Measurements from ENCODE around the gene R3HDM2. TPM values are rescaled to one million over a fixed set of nuclear protein-coding genes. Genes with fewer than 3 reads are reported as not detected.

R3HDM2 gene
- total RNA-seq, 2 donors from 2014 or later: 101 to 115 TPM

DNA sequence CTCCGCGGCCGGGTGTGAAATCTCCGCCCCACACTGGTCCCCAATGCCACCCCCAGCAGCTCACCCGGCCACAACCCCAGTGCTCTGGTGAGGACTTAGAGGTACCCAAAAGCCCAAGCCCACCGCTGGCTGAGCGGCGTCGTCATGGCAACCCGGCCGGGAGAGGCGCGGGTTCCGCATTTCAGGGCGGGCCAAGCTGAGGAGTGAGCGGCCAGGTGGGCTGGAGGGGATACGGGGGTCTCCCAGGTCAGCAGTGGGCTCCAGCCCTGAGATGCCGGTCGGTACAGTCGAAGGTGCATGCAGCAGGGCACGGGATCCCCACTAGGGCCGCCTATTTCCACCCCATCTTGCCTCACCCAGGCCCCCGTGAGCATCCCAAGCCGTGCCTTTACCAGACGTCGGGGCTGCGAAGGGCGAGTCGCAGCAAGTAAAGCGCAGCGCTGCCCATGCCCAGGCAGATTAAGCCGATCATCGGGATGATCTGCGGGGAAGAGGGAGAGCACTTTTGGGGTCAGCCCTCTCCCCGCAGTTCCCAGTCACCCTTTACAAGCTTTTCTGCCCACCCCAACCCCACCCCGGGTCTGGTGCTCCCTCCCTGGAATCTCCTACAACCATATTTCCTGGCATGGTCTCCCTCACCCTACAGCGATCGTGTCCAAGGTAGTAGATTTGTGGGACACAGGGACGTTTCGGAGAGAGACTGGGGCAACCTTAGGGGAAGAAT is 194.5 kb downstream of the R3HDM2 start:
- H3K27ac Mint-ChIP-seq: no peak overlapping the region
- peaks cover 11% of the 10 kb centered on the region for H3K36me3 Mint-ChIP-seq (ENCODE audit: low read depth)
- peaks cover 56% of the 10 kb centered on the region for H3K27me3 Mint-ChIP-seq
- ATAC-seq (no peak), DNase-seq (no peak)
- H3K9me3 ChIP-seq (ENCODE audit: control insufficient read depth, low read length, poor library complexity, severe bottlenecking): no peaks in the 10 kb centered on the region
- H3K4me3 Mint-ChIP-seq: peak overlapping the region; percentile 36
- H3K4me1 Mint-ChIP-seq: peaks cover 47% of the 10 kb centered on the region

DNA sequence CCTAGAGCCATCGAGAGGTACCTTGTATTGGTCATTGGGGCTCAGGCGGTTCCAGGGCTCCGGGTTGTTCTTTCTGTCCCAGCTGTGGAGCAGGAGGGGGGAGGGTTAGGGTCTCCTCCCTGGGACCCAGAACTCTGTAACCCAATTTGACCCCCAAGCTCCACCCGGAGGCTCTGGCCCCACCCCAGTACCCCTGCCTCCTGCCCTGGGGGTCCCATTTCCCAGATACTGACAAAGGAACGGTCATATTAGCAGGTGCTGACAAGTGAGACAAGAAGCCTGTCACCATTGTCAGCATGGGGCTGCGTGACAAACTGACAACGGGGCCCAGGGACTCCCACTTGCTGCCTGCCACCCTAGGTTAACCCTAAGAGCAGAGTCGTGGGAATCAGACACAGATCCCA is 195.1 kb downstream of the R3HDM2 start:
- peaks cover 11% of the 10 kb centered on the region for H3K36me3 Mint-ChIP-seq (ENCODE audit: low read depth)
- H3K4me1 Mint-ChIP-seq: peaks cover 45% of the 10 kb centered on the region
- DNase-seq (no peak), ATAC-seq (no peak)
- H3K27me3 Mint-ChIP-seq: peaks cover 49% of the 10 kb centered on the region
- no peaks in the 10 kb centered on the region for H3K9me3 ChIP-seq (ENCODE audit: control insufficient read depth, low read length, poor library complexity, severe bottlenecking)
- no peak overlapping the region for H3K4me3 Mint-ChIP-seq
- H3K27ac Mint-ChIP-seq: no peak overlapping the region

DNA sequence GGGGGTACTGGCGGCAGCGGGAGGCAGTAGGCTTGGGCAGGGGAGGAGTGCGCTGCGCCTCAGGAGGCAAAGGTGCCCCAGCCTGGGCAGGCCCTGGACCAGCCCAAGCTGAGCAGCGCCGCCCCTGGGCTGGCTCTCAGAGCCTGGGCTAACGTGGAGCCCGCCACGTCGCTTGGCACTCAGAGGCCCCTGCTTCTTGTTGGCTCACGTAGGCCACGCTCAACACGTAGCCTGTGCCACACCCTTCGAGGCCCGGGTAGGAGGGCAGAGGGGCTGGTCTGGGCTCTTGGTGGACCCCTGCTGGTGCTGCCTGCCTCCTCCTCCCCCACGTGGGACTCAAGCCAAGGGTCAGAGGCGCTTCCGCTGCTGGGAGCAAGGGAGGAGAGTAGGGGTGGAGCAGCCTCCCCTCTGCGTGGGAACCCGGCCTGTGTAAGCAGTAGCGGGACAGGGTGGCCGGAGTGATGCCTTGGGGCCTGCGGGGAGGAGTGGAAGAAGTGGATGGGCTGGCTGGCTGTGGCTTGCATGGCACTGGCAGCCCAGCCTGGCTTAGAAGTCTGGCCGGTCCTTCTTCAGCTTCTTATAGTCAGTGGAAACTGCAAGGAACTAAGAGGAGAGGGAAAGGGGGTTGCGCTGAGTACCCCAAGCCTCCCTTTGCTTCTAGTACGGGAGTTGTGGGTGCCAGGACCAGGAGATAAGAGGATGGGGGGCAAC is 195.7 kb downstream of the R3HDM2 start:
- H3K36me3 Mint-ChIP-seq (ENCODE audit: low read depth): peaks cover 11% of the 10 kb centered on the region
- H3K4me3 Mint-ChIP-seq: no peak overlapping the region
- DNase-seq (no peak), ATAC-seq (no peak)
- no peak overlapping the region for H3K27ac Mint-ChIP-seq
- no peaks in the 10 kb centered on the region for H3K9me3 ChIP-seq (ENCODE audit: control insufficient read depth, low read length, poor library complexity, severe bottlenecking)
- H3K27me3 Mint-ChIP-seq: peaks cover 44% of the 10 kb centered on the region
- H3K4me1 Mint-ChIP-seq: peaks cover 45% of the 10 kb centered on the region

DNA sequence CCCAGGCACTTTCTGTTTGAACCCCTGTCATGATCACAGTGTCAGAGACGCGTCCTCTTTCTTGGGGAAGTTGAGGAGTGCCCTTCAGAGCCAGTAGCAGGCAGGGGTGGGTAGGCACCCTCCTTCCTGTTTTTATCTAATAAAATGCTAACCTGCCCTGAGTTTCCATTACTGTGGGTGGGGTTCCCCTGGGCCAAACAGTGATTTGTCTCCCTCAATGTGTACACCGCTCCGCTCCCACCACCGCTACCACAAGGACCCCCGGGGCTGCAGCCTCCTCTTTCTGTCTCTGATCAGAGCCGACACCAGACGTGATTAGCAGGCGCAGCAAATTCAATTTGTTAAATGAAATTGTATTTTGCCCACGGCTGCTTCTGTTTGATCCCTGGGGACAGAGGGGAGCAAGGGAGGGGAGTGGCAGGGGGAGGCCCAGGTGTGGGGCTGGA is 196.2 kb downstream of the R3HDM2 start:
- ATAC-seq (no peak), DNase-seq (no peak)
- Mint-ChIP-seq H3K36me3 (ENCODE audit: low read depth) (peaks cover 11% of the 10 kb centered on the region), H3K27ac (peak overlapping the region; percentile 16), H3K27me3 (peaks cover 38% of the 10 kb centered on the region), H3K4me3 (no peak overlapping the region), H3K4me1 (peaks cover 46% of the 10 kb centered on the region)
- H3K9me3 ChIP-seq (ENCODE audit: control insufficient read depth, low read length, poor library complexity, severe bottlenecking): no peaks in the 10 kb centered on the region

DNA sequence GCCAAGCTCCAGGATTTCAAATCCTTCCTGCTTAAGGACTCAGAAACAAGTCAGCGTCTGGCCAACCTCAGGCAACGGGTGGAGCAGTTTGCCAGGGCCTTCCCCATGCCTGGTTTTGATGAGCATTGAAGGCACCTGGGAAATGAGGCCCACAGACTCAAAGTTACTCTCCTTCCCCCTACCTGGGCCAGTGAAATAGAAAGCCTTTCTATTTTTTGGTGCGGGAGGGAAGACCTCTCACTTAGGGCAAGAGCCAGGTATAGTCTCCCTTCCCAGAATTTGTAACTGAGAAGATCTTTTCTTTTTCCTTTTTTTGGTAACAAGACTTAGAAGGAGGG is 196.6 kb downstream of the R3HDM2 start:
- H3K9me3 ChIP-seq (ENCODE audit: control insufficient read depth, low read length, poor library complexity, severe bottlenecking): no peaks in the 10 kb centered on the region
- Mint-ChIP-seq H3K36me3 (ENCODE audit: low read depth) (peaks cover 11% of the 10 kb centered on the region), H3K27me3 (peaks cover 34% of the 10 kb centered on the region), H3K4me1 (peaks cover 46% of the 10 kb centered on the region), H3K4me3 (no peak overlapping the region), H3K27ac (peak overlapping the region; percentile 16)
- ATAC-seq (no peak), DNase-seq (peak in 1 of 3 donors; percentile 6)

DNA sequence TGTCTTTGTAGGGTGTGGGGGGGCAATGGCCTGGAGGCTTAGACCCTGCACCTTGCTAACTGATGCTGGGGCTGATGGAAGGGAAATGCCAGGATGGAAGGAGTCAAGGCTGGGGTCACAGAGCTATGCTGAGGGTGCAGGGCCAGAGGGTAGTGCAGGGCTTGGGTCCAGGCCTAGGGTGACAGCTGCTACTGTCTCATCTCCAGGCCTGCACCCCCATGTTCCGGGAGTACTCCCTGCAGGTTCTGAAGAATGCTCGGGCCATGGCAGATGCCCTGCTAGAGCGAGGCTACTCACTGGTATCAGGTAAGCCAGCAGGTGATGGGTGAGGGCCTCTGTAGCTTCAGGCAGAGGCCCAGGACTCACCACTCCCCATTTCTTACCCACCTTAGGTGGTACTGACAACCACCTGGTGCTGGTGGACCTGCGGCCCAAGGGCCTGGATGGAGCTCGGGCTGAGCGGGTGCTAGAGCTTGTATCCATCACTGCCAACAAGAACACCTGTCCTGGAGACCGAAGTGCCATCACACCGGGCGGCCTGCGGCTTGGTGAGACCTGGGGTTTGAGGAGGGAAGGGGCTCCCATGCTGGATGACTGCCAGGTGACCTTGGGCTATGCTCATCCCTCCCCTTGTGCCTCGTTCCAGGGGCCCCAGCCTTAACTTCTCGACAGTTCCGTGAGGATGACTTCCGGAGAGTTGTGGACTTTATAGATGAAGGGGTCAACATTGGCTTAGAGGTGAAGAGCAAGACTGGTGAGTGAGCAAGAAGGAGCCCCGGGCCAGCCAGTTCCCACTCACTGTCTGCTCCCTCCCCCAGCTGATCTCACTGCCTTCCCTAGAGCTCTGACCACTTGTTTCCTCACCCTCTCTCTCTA is 197.2 kb downstream of the R3HDM2 start:
- no peaks in the 10 kb centered on the region for H3K9me3 ChIP-seq (ENCODE audit: control insufficient read depth, low read length, poor library complexity, severe bottlenecking)
- Mint-ChIP-seq H3K27ac (peak overlapping the region; percentile 16), H3K27me3 (peaks cover 28% of the 10 kb centered on the region), H3K4me1 (peaks cover 45% of the 10 kb centered on the region), H3K36me3 (ENCODE audit: low read depth) (peaks cover 11% of the 10 kb centered on the region), H3K4me3 (no peak overlapping the region)
- ATAC-seq (no peak), DNase-seq (peak in 1 of 3 donors; percentile 8)

DNA sequence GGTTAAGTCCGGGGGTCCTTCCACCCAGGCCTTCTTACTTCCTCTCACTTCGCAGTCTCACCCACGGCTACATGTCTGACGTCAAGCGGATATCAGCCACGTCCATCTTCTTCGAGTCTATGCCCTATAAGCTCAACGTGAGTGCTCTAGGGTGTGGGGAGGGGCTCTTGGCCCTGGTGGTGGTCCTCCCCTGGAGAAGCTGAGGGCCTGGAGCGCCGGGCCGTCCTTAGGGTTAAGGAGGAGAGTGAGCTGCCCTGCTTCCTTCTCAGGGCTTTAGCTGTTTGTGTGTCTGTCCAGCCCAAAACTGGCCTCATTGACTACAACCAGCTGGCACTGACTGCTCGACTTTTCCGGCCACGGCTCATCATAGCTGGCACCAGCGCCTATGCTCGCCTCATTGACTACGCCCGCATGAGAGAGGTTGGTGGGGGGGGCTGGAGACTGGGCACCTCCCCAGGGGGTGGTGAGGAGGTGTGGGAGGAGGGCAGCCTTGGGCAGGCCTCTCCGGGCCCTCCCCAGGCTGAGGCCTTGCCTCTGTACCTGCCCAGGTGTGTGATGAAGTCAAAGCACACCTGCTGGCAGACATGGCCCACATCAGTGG is 198.6 kb downstream of the R3HDM2 start:
- H3K27ac Mint-ChIP-seq: no peak overlapping the region
- no peak for ATAC-seq
- H3K9me3 ChIP-seq (ENCODE audit: control insufficient read depth, low read length, poor library complexity, severe bottlenecking): no peaks in the 10 kb centered on the region
- peaks cover 17% of the 10 kb centered on the region for H3K27me3 Mint-ChIP-seq
- peaks cover 11% of the 10 kb centered on the region for H3K36me3 Mint-ChIP-seq (ENCODE audit: low read depth)
- no peak for DNase-seq
- peaks cover 39% of the 10 kb centered on the region for H3K4me1 Mint-ChIP-seq
- no peak overlapping the region for H3K4me3 Mint-ChIP-seq

DNA sequence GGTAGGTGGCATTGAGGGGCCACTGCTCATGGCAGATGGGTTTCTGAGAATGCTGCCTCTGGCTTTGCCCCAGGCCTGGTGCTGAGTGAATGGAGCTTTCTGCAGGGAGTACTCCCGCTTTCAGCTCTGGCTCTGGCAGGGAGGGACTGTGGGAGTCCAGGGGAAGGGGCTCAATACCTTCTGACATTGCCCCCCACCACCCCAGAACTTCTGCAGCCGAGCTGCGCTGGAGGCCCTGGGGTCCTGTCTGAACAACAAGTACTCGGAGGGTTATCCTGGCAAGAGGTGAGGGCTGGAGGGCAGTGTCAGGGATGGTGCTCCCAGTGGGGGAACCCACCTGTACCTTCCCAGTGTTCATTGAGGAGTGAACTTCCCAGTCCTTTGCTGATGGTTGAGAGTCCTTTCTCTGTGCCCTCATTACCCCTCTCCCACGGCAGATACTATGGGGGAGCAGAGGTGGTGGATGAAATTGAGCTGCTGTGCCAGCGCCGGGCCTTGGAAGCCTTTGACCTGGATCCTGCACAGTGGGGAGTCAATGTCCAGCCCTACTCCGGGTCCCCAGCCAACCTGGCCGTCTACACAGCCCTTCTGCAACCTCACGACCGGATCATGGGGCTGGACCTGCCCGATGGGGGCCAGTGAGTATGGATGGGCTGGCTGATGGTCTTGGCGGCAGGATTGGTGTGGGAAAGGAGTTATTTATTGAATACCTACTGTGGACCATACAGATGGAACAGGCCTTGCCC is 199.4 kb downstream of the R3HDM2 start:
- peak overlapping the region; percentile 95 for H3K4me3 Mint-ChIP-seq
- peaks cover 13% of the 10 kb centered on the region for H3K36me3 Mint-ChIP-seq (ENCODE audit: low read depth)
- ATAC-seq (no peak), DNase-seq (no peak)
- peaks cover 35% of the 10 kb centered on the region for H3K4me1 Mint-ChIP-seq
- H3K27me3 Mint-ChIP-seq: peaks cover 14% of the 10 kb centered on the region
- no peaks in the 10 kb centered on the region for H3K9me3 ChIP-seq (ENCODE audit: control insufficient read depth, low read length, poor library complexity, severe bottlenecking)
- no peak overlapping the region for H3K27ac Mint-ChIP-seq

DNA sequence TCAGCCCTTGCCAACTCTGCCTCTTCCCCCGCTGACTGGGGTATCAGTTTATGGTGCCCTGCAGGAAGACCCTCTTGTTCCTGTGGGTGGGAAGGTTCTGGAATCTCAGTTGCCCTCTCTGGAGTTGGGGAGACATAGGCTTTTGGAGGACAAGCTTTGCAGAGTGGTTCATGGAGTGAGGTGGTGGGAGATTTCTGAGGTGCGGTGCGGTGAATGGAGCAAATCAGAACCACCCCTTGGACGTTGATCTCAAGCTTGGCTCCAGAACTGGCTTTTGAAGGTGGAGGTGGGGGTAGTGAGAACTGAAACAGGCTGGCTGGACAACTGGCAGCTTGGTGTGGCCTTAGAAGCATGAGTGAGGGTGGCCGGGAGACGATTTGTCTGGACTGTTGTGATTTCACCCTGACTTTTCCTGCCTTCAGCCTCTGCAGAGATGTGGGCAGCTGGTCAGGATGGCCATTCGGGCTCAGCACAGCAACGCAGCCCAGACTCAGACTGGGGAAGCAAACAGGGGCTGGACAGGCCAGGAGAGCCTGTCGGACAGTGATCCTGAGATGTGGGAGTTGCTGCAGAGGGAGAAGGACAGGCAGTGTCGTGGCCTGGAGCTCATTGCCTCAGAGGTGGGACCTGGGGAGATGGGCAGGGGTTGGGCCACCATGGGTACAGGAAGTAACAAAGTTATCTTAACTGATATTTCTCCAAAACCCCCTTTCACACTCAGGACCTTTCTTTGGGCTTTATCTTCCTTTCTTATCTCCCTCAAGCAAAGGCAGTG is 200.3 kb downstream of the R3HDM2 start:
- ATAC-seq: no peak
- no peaks in the 10 kb centered on the region for H3K9me3 ChIP-seq (ENCODE audit: control insufficient read depth, low read length, poor library complexity, severe bottlenecking)

DNA sequence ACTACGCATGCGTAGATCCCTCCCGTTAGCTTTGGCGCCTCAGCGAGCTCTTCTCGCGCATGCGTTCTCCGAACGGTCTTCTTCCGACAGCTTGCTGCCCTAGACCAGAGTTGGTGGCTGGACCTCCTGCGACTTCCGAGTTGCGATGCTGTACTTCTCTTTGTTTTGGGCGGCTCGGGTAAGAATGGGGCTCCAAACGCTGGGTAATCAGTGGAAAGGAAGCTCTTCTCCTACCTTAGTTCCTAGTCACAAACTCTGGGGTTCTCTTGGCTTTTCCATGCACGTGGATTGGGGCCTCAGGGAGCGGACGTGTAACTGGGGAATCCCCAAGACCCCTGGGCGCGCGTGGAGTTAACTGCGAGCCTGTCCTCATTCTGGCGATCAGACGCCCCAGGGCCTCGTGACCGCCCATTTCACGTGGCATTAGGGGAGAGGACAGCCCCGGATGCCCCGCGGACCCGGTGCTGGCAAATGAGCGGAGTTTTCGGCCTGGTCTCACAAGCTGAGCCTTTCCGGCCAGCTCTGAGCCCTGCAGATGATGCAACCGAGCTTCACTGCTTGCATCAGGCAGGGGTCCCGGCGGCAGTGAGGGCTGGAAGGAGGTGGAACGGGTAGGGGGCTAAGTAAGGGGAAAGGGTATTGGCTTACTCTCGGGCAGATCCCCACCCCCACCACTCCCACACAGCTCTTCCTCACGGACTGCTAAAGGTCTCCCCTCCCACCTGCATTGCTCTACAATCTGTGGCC is 201.0 kb downstream of the R3HDM2 start, which contains the start of gene SHMT2:
SHMT2 (plus strand) TSS at position 78 of the 747 bp plus-strand sequence; CDS start at position 146, 68 bp downstream.
- Mint-ChIP-seq H3K4me3 (peak within 1 kb of the TSS; percentile 95), H3K4me1 (peaks cover 45% of the 10 kb centered on the region), H3K27me3 (peaks cover 21% of the 10 kb centered on the region), H3K36me3 (ENCODE audit: low read depth) (peaks cover 15% of the 10 kb centered on the region), H3K27ac (peak within 1 kb of the TSS; percentile 87)
- no peaks in the 10 kb centered on the region for H3K9me3 ChIP-seq (ENCODE audit: control insufficient read depth, low read length, poor library complexity, severe bottlenecking)
- DNase-seq: peak; percentile 79 to 82 (median 80)
- ATAC-seq: peak; percentile 66

More for the DNA sequence above, 200.3 kb downstream of the R3HDM2 start:
- peaks cover 15% of the 10 kb centered on the region for H3K36me3 Mint-ChIP-seq (ENCODE audit: low read depth)
- DNase-seq: no peak
- peak overlapping the region; percentile 87 for H3K27ac Mint-ChIP-seq
- peaks cover 40% of the 10 kb centered on the region for H3K4me1 Mint-ChIP-seq
- H3K4me3 Mint-ChIP-seq: peak overlapping the region; percentile 95
- peaks cover 17% of the 10 kb centered on the region for H3K27me3 Mint-ChIP-seq

DNA sequence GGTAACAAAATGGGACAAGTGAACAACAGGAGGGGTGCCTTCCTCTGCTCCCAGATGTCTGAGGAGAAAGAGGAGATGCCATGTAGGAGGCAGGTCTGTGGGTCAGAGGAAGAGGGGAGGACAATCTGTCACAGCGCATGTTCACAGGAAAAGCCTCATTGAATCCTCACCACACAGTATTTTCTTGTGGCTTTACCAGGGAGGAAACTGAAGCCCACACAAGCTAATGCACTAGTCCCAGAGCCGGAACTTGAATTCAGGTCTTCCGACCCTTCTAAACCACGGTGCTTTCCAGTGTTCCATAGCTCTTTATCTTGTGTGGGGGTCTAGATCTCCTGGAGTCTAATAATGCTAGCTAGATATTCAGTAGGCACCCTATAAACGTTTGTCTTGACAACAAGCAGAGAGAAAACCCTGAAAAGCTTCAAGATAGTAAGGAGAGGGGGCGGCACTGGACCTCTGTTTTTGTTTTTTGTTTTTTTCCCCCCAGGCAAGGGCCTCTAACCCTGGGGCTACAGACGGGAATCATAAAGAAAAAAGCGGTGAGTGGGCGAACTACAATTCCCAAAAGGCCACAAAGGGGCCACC is 201.7 kb downstream of the R3HDM2 start:
- H3K9me3 ChIP-seq (ENCODE audit: control insufficient read depth, low read length, poor library complexity, severe bottlenecking): no peaks in the 10 kb centered on the region
- H3K36me3 Mint-ChIP-seq (ENCODE audit: low read depth): peaks cover 10% of the 10 kb centered on the region
- peaks cover 23% of the 10 kb centered on the region for H3K27me3 Mint-ChIP-seq
- peak overlapping the region; percentile 95 for H3K4me3 Mint-ChIP-seq
- H3K27ac Mint-ChIP-seq: peak overlapping the region; percentile 87
- H3K4me1 Mint-ChIP-seq: peaks cover 42% of the 10 kb centered on the region
- no peak for DNase-seq
- ATAC-seq: peak; percentile 43

Data from T-helper 17 cell (primary cell).